Heart left ventricle (tissue), 13 donors: ENCODE results near the gene NDST1.

Experiments used
- POLR2A ChIP-seq, 2 donors: fragments of 450-650 bp; IDR thresholded peaks; one replicate each; pipeline ENCODE4 v1.6.1; 2017; ENCODE audit warnings: antibody characterized with exemption in 2 of 2, mild to moderate bottlenecking in 2 of 2, moderate library complexity in 2 of 2
- TF ChIP-seq, protein P1 (sequence below), 12 donors: fragments of 200-600 bp; sonication (generic) in 4 of 12; IDR thresholded peaks; one replicate each; pipeline versions ENCODE4 v1.5.0 to v1.8.0; 2018 to 2022; ENCODE audit warnings: antibody characterized with exemption in 12 of 12, mild to moderate bottlenecking in 5 of 12
- donor health status: ischemic (EF 13 %, LVEDD 7.1; RV severe dilation, severe dysfunction).
- donor health status: DM: no; HTN: yes; CAD: no.
- donor health status: DM: no; HTN: no; CAD: no.
- donor health status: ischemic (EF 25% LVEDD 6.9; RV normal size, moderate dysfunction).
- donor health status: ischemic (EF 25% LVEDD 5.7; RV mildly dilated, moderate dysfunction).
- donor health status: ischemic (EF 35%, LVEDD 5.7; RV mildly dilated, moderate dysfunction).
- donor health status: nonischemic (EF 11% LVEDD 7.7; RV severe dilation, severe dysfunction).
- donor health status: DM: yes; HTN: yes; CAD: no.
- donor health status: PGD.
- donor health status: ischemic (EF 29% LVEDD 5.4; RV normal size, mild dysfunction).
- donor health status: nonischemic (EF 23%, LVEDD 6.1; RV moderate dilation, normal function).

DNA sequence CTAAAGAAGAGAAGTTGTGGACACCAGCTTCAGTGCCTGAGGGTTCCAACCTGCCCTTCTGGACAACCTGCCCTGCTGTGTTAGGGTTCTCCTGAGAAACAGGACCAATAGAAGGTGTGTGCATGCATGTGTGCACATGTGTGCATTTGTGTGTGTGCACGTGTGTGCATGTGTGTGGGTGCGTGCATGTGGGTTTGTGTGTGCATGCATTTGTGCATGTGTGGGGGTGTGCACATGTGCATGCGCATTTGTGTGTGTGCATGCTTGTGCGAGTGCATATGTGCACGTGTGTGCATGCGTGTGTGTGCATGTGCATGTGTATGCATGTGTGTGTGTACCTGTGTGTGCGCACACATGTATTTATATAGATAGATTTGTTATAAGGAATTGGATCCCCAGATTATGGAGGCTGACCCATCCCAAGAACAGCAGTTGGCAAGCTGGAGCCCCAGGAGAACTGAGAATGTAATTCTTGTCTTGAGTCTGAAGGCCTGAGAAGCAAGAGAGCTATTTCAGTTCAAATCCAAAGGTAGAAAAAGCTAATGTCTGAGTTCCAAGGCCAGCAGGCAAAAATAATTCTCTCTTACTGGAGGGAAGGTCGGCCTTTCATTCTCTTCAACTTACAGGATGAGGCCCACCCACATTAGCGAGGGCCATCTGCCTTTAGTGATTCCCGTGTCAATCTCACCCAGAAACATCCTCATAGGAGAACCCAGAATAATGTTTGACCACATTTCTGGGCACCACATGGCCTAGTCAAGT is 69.6 kb downstream of the NDST1 start:
- TF ChIP-seq, protein P1, sequence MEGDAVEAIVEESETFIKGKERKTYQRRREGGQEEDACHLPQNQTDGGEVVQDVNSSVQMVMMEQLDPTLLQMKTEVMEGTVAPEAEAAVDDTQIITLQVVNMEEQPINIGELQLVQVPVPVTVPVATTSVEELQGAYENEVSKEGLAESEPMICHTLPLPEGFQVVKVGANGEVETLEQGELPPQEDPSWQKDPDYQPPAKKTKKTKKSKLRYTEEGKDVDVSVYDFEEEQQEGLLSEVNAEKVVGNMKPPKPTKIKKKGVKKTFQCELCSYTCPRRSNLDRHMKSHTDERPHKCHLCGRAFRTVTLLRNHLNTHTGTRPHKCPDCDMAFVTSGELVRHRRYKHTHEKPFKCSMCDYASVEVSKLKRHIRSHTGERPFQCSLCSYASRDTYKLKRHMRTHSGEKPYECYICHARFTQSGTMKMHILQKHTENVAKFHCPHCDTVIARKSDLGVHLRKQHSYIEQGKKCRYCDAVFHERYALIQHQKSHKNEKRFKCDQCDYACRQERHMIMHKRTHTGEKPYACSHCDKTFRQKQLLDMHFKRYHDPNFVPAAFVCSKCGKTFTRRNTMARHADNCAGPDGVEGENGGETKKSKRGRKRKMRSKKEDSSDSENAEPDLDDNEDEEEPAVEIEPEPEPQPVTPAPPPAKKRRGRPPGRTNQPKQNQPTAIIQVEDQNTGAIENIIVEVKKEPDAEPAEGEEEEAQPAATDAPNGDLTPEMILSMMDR (IDR thresholded peaks at IDR 0.05) = no peak
- TF ChIP-seq POLR2A (IDR thresholded peaks at IDR 0.05) = no peak
